GM12891 (cell line): Measurements from ENCODE around the gene ZBTB20.

Experiments used
- SPI1 ChIP-seq: IDR thresholded peaks from 2 replicates; pipeline ENCODE4 v1.6.1; 2011; ENCODE audit warnings: low read depth, low read length, control low read depth
- TAF1 ChIP-seq: IDR thresholded peaks from 2 replicates; pipeline ENCODE4 v1.6.1; 2011; ENCODE audit warnings: low read depth, low read length, control low read depth

DNA sequence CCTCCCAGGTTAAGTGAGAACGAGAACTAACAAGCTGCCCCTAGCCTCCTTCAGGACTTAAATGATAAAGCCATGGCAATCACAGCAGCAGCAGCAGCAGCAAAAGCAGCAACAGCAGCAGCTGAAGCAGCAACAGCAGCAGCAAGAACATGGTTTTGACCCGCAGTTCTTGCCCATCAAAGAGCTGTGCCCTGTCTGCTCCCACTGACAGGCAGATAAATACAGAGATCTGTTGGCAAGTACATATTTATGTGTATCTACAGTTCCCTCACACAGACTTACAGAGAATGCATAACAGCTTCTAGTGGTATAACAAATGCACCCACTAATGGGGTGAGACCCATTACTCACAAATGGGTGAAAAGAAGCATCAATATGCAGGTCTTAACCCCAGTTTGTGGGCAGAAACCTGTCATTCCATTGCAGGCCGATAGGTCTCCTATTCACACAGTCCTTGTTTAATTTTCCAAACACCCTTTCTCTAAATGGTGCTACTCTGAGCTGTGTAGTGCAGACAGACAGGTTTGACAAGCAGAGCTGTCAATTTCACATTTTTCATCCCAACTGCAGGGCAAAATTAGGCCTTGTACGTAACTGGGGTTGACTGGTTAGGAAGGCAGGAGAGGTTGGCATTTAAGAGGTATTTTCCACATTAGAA is 537.0 kb downstream of the ZBTB20 start:
- TF ChIP-seq SPI1 (no peak), TAF1 (no peak)
